ENCODE results near the gene PHACTR1. TPM values are rescaled to one million over a fixed set of nuclear protein-coding genes. Genes with fewer than 3 reads are reported as not detected.

Gene PHACTR1
- total RNA-seq, 2 experiments from 2014 or later, result 0.11 TPM; not detected in 1

GRCh38 chr6:13286181-13286580, 569.6 kb downstream of the PHACTR1 start:
- peaks cover 30% of the 10 kb centered on the region for H3K9me3 Mint-ChIP-seq
- no peaks in the 10 kb centered on the region for H3K4me1 Mint-ChIP-seq (ENCODE audit: low read depth)
- H3K27me3 Mint-ChIP-seq, result no peaks in the 10 kb centered on the region
- intact Hi-C loops (cut with micrococcal nuclease), result no loop called here
- H3K27ac Mint-ChIP-seq, result no peak overlapping the region
- DNase-seq (no peak), ATAC-seq (no peak)
- ChIA-PET POLR2A (no interaction called here), CTCF (no interaction called here)
- H3K4me3 Mint-ChIP-seq, result no peak overlapping the region
- TF ChIP-seq CTCF (IDR thresholded peaks at IDR 0.05), result no peak
- peaks cover 32% of the 10 kb centered on the region for H3K36me3 Mint-ChIP-seq (ENCODE audit: low read depth)

- Mint-ChIP-seq H3K27ac (no peak overlapping the region), H3K4me3 (no peak overlapping the region), H3K9me3 (peaks cover 30% of the 10 kb centered on the region), H3K36me3 (ENCODE audit: low read depth) (peaks cover 39% of the 10 kb centered on the region), H3K27me3 (no peaks in the 10 kb centered on the region), H3K4me1 (ENCODE audit: low read depth) (no peaks in the 10 kb centered on the region)
- DNase-seq (no peak), ATAC-seq (no peak)
- POLR2A ChIA-PET, result interaction anchor here (0.7 kb wide), 1 partner anchor 180 kb away, joined by 3 read pairs; no protein-coding TSS in a partner anchor
- CTCF ChIA-PET, result no interaction called here
- no peak for TF ChIP-seq CTCF (IDR thresholded peaks at IDR 0.05)
- intact Hi-C loops (cut with micrococcal nuclease), result no loop called here
Observed at GRCh38 chr6:13287104-13287503, 570.5 kb downstream of the PHACTR1 start.

GRCh38 chr6:13288481-13288880, 571.9 kb downstream of the PHACTR1 start:
- POLR2A ChIA-PET, result no interaction called here
- H3K27ac Mint-ChIP-seq, result no peak overlapping the region
- ATAC-seq (no peak), DNase-seq (no peak)
- peaks cover 48% of the 10 kb centered on the region for H3K36me3 Mint-ChIP-seq (ENCODE audit: low read depth)
- peaks cover 30% of the 10 kb centered on the region for H3K9me3 Mint-ChIP-seq
- H3K27me3 Mint-ChIP-seq, result no peaks in the 10 kb centered on the region
- CTCF ChIA-PET, result no interaction called here
- H3K4me3 Mint-ChIP-seq, result no peak overlapping the region
- intact Hi-C loops (cut with micrococcal nuclease), result no loop called here
- no peaks in the 10 kb centered on the region for H3K4me1 Mint-ChIP-seq (ENCODE audit: low read depth)
- no peak for TF ChIP-seq CTCF (IDR thresholded peaks at IDR 0.05)

GRCh38 chr6:13288969-13289391, 572.4 kb downstream of the PHACTR1 start:
- intact Hi-C loops (cut with micrococcal nuclease), result no loop called here
- no peak for TF ChIP-seq CTCF (IDR thresholded peaks at IDR 0.05)
- Mint-ChIP-seq H3K27me3 (no peaks in the 10 kb centered on the region), H3K9me3 (peaks cover 30% of the 10 kb centered on the region), H3K36me3 (ENCODE audit: low read depth) (peaks cover 51% of the 10 kb centered on the region), H3K4me3 (no peak overlapping the region), H3K27ac (no peak overlapping the region), H3K4me1 (ENCODE audit: low read depth) (no peaks in the 10 kb centered on the region)
- ATAC-seq, result no peak
- DNase-seq, result no peak
- CTCF ChIA-PET, result no interaction called here
- POLR2A ChIA-PET, result no interaction called here

- no peak overlapping the region for H3K27ac Mint-ChIP-seq
- H3K4me3 Mint-ChIP-seq, result no peak overlapping the region
- H3K36me3 Mint-ChIP-seq (ENCODE audit: low read depth), result peaks cover 59% of the 10 kb centered on the region
- no peak for TF ChIP-seq CTCF (IDR thresholded peaks at IDR 0.05)
- CTCF ChIA-PET, result interaction anchor here (1.1 kb wide), 1 partner anchor 12 kb away, joined by 3 read pairs; no protein-coding TSS in a partner anchor
- ATAC-seq, result no peak
- POLR2A ChIA-PET, result no interaction called here
- H3K9me3 Mint-ChIP-seq, result peaks cover 28% of the 10 kb centered on the region
- no peaks in the 10 kb centered on the region for H3K4me1 Mint-ChIP-seq (ENCODE audit: low read depth)
- intact Hi-C loops (cut with micrococcal nuclease), result no loop called here
- DNase-seq, result no peak
- no peaks in the 10 kb centered on the region for H3K27me3 Mint-ChIP-seq
Observed at GRCh38 chr6:13289789-13290318, 573.3 kb downstream of the PHACTR1 start.
